GM18870 (cell line): ENCODE data around the gene EMX2.
"Not testable (repeated sequence)": the region's sequence is repeated elsewhere in the genome, so short reads cannot be mapped to it uniquely, and the experiment has no call there.

Experiments used
- ATAC-seq: cut with Tn5 transposase; IDR thresholded peaks from one replicate; pipeline ENCODE4 v1.9.1; 2021; ENCODE audit warnings: moderate library complexity; ENCODE audit not compliant: unreplicated experiment

EMX2 gene

DNA sequence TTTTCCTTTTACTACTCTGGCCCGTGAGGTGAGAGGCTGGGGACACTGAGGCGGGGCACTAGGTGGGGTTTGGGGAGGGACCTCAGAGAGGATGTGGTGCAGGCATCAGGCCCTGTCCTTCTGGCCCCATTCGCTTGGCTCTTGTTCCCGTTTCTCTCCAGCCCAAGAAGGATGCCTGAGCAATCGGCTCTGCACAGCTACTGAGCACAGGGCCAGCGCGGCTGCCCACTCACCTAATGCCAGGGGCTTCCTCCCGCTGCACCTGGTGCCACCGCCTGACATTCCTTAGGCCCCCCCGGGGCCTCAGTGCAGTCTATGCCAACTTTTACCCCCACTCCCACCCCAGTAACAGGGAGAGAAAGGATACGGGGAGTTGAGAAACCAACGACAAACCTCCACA lies 12.5 kb downstream of the EMX2 start:
- no peak for ATAC-seq

GRCh38 chr10:117555863-117556262 lies 13.3 kb downstream of the EMX2 start:
- ATAC-seq: no peak

- no peak for ATAC-seq
These were observed 13.8 kb downstream of the EMX2 start for GRCh38 chr10:117556356-117556755.

DNA sequence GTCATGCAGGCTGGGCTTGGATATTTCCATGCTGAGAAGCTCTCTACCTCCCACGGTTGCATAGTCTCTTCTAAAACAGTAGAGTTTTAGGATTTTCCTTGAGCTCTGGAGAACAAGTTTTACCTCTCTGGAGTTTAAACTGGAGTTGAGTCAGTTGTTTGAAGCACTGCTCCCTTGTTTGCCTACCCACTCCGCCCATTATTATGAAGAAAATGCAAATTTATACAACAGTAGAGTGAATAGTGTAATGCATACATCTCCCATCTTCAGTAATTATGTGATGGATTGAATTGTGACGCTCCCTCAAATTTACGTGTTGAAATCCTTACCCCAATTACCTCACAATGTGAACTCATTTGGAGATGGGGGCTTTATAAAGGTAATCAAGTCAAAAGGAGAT lies 17.2 kb downstream of the EMX2 start:
- ATAC-seq: no peak

DNA sequence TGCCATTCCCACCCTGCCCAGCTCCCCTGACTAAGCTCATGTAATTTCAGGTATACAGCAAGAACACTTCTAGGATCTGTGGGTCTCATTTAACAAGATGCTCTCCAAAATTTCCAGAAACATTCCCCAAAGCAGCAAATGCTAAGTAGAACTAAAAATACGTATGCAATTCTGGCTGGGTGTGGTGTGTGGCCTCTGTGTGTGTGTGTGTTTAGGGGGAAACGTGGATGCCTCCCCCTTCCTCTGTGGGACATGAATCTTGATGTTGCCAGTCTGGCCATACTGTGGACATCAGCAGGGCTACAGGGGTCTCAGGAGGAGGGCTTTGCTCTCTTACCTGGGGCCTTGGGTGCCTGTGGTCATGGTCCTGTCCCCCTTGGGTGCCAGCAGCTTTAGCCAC lies 18.4 kb downstream of the EMX2 start:
- ATAC-seq: no peak

GRCh38 chr10:117562220-117562619 lies 19.7 kb downstream of the EMX2 start:
- ATAC-seq: no peak

DNA sequence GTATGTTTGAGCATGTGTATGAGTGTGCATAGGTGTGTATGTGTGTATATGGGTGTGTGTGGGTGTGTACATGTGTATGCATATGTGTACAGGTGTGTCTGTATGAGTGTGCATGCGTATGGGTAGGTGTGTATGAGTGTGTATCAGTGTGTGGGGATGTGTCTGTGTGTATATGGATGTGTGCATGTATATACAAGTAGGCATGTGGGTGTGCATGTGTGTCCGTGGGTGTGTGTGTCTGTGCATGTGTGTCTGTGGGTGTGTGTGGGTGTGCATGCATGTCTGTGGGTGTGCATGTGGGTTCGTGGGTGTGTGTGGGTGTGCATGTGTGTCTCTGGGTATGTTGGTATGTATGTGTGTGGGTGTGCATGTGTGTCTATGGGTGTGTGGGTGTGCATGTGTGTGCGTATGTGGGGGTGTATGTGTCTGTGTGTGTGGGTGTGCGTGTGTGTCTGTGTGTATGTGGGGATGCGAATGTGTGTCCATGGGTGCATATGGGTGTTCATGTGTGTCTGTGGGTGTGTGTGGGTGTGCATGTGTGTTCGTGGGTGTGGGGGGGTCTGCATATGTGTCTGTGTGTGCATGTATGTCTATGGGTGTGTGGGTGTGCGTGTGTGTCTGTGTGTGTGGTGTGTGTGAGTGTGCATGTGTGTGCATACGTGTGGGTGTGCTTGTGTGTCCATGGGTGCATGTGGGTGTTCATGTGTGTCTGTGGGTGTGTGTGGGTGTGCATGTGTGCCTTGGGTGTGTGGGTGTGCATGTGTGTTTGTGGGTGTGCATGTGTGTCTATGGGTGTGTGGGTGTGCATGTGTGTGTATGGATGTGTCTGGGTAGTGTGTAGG lies 20.6 kb downstream of the EMX2 start:
- ATAC-seq: no peak

GRCh38 chr10:117563780-117564179 lies 21.2 kb downstream of the EMX2 start:
- no peak for ATAC-seq

DNA sequence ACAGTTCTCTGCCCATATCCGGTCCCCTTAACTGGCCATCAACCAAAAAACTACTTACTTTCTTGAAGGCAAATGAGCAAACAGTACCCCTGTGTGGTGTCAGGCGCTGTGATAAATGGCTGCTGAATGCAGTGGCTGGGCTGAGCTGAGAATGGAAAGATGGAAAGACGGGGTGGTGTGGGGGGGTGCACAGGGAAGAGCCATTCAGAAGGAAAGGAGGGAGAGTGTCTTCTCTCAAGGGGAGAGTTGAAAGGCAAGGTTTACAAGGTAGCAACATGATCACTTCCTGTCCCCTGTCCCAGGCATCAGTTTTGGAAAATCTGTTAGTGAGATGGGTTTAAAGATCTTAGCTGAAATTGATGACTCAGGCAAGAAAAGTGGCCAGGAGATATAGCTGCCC lies 22.5 kb downstream of the EMX2 start:
- no peak for ATAC-seq

- ATAC-seq: no peak
These were observed 25.8 kb downstream of the EMX2 start for GRCh38 chr10:117568334-117568733.

- no peak for ATAC-seq
These were observed 27.3 kb downstream of the EMX2 start for GRCh38 chr10:117569610-117570390.

- no peak for ATAC-seq
These were observed 28.3 kb downstream of the EMX2 start for GRCh38 chr10:117570880-117571279.

DNA sequence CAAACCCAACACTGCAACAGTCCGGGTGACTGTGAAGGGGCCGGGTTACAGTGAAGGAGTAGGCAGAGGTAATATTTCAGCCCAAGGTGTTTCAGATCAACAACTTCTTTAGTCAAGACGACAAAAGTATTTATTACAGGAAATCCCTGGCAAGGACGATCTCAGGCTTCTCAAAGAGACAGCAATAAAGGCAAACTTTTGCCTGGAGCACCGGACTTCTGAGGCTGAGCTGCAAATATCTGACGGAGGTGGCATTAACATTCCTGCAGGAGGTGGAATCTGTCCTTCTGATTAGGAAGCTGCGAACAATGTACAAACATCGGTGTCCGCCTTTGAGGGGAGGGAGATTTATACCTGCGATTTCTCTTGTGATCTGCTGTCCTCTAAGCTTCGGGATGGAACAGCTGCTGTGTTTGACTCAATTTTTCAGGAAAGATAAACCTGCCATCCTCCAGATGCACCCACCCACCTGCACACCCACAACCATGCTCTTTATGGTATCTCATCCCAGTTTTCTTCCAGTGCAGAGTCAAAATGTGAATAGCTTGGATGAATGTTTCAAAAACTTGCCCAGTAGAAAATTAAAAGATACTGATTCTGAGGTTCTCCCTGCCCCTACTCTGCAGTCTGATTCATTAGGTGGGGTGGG lies 32.1 kb downstream of the EMX2 start:
- no peak for ATAC-seq

- no peak for ATAC-seq
These were observed 35.9 kb downstream of the EMX2 start for GRCh38 chr10:117578490-117578889.

DNA sequence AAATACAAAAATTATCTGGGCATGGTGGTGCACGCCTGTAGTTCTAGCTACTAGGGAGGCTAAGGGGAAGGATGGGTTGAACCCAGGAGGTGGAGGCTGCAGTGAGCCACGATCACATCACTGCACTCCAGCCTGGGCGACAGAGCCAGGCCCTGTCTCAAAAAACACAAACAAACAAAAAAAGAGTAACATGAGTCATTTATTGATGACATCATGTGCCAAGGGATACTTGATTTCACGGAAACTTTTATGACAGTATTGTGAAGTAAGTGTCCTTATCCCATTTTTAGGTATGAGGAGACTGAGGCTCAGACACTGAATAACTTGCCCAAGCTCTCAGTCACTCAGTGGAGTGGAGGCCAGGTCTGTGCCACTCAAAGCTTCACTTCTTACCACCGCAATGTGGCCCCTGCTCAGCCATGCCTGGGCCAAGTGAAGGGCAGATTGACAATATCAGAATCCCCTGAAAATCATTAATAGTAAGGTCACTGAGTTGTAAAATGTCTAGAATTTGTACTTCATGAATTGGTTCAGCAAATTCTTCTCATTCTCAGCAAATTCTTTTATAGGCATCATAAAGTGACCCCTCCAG lies 36.5 kb downstream of the EMX2 start:
- no peak for ATAC-seq

- no peak for ATAC-seq
These were observed 39.4 kb downstream of the EMX2 start for GRCh38 chr10:117581961-117582360.

DNA sequence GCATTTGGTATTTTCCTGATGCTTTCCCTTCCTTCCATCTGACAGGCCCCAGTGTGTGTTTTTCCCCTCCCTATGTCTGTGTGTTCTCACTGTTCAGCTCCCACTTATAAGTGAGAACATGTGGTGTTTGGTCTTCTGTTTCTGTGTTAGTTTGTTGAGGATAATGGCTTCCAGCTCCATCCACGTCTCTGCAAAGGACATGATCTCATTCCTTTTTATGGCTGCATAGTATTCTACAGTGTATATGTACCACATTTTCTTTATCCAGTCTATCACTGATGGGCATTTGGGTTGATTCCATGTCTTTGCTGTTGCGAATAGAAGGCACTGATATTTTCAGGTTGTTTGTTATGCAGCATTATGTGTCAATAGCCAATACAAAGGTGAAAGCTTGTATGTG lies 42.3 kb downstream of the EMX2 start:
- not testable (repeated sequence) for ATAC-seq

DNA sequence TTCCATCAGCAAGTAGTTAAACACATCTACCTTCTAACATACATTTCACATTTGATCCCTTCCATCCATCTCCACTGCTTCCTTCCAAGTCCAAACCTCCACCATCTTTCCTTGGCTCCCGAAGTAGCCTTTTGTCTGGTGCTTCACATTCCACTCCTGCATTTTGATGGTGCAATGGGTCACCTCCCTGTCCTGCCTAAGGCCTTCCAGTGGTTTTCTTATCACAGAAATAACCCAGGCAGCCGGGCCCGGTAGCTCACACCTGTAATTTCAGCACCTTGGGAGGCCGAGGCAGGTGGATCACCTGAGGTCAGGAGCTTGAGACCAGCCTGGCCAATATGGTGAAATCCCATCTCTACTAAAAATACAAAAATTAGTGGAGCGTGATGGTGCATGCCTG lies 44.5 kb downstream of the EMX2 start:
- ATAC-seq: no peak

- ATAC-seq: no peak
These were observed 47.7 kb downstream of the EMX2 start for GRCh38 chr10:117590101-117590875.

DNA sequence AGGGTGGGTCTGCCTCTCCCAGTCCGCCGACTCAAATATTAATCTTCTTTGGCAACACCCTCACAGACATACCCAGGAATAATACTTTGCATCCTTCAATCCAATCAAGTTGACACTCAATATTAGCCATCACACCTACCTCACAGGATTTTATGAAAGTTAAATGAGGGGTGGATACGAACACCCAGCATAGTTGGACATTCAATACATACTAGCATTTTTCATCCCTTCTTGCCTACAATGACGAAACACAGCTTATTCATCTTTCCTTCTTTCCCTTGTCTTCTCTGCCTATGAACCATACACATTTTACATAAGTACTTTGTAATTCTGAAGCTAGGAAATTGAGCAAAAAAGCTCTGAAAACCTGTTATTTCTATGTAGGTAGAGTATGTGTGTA lies 48.5 kb downstream of the EMX2 start:
- no peak for ATAC-seq

DNA sequence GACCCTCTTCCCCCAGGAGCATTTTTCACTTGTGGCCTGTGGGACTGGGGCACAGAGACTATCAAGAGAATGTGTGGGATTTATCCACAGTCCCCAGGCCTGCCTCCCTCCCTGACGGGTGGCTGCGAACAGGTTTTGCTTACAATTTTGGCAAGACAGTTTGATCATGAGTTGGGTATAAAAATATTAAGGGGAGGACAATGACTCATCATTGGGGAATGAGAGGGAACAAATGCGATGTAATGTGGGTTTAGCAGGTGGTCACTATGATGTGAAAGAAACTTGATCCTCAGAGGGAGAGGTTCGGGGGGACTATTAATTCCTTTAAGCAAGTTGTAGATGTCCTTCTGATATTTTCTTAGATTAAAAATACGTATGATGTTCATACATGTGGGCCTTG lies 52.2 kb downstream of the EMX2 start:
- no peak for ATAC-seq
